ENCODE results near the gene CMSS1. TPM values are rescaled to one million over a fixed set of nuclear protein-coding genes. Genes with fewer than 3 reads are reported as not detected.
"Not testable (repeated sequence)": the region's sequence is repeated elsewhere in the genome, so short reads cannot be mapped to it uniquely, and the experiment has no call there.

CMSS1 gene
- total RNA-seq, 4 donors from 2014 or later, result 1.8 to 41.2 (median 17.0) TPM

- intact Hi-C loops (cut with DNase I; ENCODE audit: low total_unique reads), result no loop called here
- DNase-seq, result peak; percentile 55 to 74
- H3K36me3 ChIP-seq, result no peaks in the 10 kb centered on the region
Observed at GRCh38 chr3:100089812-100090668, 272.4 kb downstream of the CMSS1 start.

GRCh38 chr3:100090669-100091005 lies 273.0 kb downstream of the CMSS1 start:
- DNase-seq, result no peak
- Histone ChIP-seq H3K36me3 (no peaks in the 10 kb centered on the region), H3K9me3 (no peaks in the 10 kb centered on the region), H3K27ac (peak overlapping the region; percentile 23 to 66), H3K4me1 (peaks cover 0 to 5% of the 10 kb centered on the region in 2 donors), H3K4me3 (no peak overlapping the region), H3K27me3 (no peaks in the 10 kb centered on the region)
- no peak for TF ChIP-seq POLR2A (IDR thresholded peaks at IDR 0.05)
- TF ChIP-seq, protein P1, sequence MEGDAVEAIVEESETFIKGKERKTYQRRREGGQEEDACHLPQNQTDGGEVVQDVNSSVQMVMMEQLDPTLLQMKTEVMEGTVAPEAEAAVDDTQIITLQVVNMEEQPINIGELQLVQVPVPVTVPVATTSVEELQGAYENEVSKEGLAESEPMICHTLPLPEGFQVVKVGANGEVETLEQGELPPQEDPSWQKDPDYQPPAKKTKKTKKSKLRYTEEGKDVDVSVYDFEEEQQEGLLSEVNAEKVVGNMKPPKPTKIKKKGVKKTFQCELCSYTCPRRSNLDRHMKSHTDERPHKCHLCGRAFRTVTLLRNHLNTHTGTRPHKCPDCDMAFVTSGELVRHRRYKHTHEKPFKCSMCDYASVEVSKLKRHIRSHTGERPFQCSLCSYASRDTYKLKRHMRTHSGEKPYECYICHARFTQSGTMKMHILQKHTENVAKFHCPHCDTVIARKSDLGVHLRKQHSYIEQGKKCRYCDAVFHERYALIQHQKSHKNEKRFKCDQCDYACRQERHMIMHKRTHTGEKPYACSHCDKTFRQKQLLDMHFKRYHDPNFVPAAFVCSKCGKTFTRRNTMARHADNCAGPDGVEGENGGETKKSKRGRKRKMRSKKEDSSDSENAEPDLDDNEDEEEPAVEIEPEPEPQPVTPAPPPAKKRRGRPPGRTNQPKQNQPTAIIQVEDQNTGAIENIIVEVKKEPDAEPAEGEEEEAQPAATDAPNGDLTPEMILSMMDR (IDR thresholded peaks at IDR 0.05), result no peak
- intact Hi-C loops (cut with DNase I; ENCODE audit: low total_unique reads), result no loop called here

More at GRCh38 chr3:100089812-100090668, 272.4 kb downstream of the CMSS1 start:
- Histone ChIP-seq H3K27me3 (no peaks in the 10 kb centered on the region), H3K4me3 (no peak overlapping the region), H3K9me3 (no peaks in the 10 kb centered on the region), H3K27ac (peak overlapping the region; percentile 23 to 66), H3K4me1 (peaks cover 0 to 5% of the 10 kb centered on the region in 2 donors)
- TF ChIP-seq POLR2A (IDR thresholded peaks at IDR 0.05), result no peak
- TF ChIP-seq, protein P1 (IDR thresholded peaks at IDR 0.05), result peak in 3 of 4 experiments; percentile 10 to 33 (median 29)

GRCh38 chr3:100093831-100094230 lies 276.2 kb downstream of the CMSS1 start:
- H3K27ac ChIP-seq, result no peak overlapping the region
- H3K27me3 ChIP-seq, result no peaks in the 10 kb centered on the region
- intact Hi-C loops (cut with DNase I; ENCODE audit: low total_unique reads), result no loop called here
- TF ChIP-seq POLR2A (IDR thresholded peaks at IDR 0.05), result no peak
- TF ChIP-seq, protein P1 (IDR thresholded peaks at IDR 0.05), result no peak
- no peaks in the 10 kb centered on the region for H3K9me3 ChIP-seq
- H3K36me3 ChIP-seq, result no peaks in the 10 kb centered on the region
- H3K4me1 ChIP-seq, result peaks cover 5 to 9% of the 10 kb centered on the region in 2 donors
- no peak overlapping the region for H3K4me3 ChIP-seq
- DNase-seq, result no peak

- H3K9me3 ChIP-seq; H3K4me1 ChIP-seq; H3K36me3 ChIP-seq; H3K27me3 ChIP-seq; H3K4me3 ChIP-seq; intact Hi-C loops (cut with DNase I; ENCODE audit: low total_unique reads); DNase-seq; H3K27ac ChIP-seq: not testable (repeated sequence)
Observed at GRCh38 chr3:100096286-100096685, 278.6 kb downstream of the CMSS1 start.

- Histone ChIP-seq H3K27me3 (no peaks in the 10 kb centered on the region), H3K9me3 (no peaks in the 10 kb centered on the region), H3K27ac (no peak overlapping the region), H3K4me1 (peaks cover 0 to 9% of the 10 kb centered on the region in 2 donors), H3K4me3 (no peak overlapping the region), H3K36me3 (no peaks in the 10 kb centered on the region)
- DNase-seq, result no peak
- intact Hi-C loops (cut with DNase I; ENCODE audit: low total_unique reads), result no loop called here
- no peak for TF ChIP-seq POLR2A (IDR thresholded peaks at IDR 0.05)
- TF ChIP-seq, protein P1 (IDR thresholded peaks at IDR 0.05), result no peak
Observed at GRCh38 chr3:100096866-100097265, 279.2 kb downstream of the CMSS1 start.

Measured in uterus (tissue), 4 donors.